Heart left ventricle (tissue), 16 donors: Measurements from ENCODE around the gene ACTA2. TPM values are rescaled to one million over a fixed set of nuclear protein-coding genes. Genes with fewer than 3 reads are reported as not detected.
A peak's percentile ranks its signal among the peaks of the same experiment; 100 is the strongest.

Experiments used
- ATAC-seq, 4 donors: fragments of 200-7000 bp; cut with Tn5 transposase; one replicate each; pipeline ENCODE4 v1.9.1; 2020 to 2022; ENCODE audit warnings: moderate library complexity in 4 of 4, mild to moderate bottlenecking in 3 of 4, moderate number of reproducible peaks in 1 of 4
- DNase-seq, 5 donors: peaks; one replicate each; pipeline ENCODE4 v3.0.0-alpha.2; 2020
- H3K27ac ChIP-seq, 12 donors: fragments of 200-600 bp; sonication (generic) in 4 of 12; one replicate each; pipeline versions ENCODE4 v1.5.0 to v1.8.0; 2016 to 2022; ENCODE audit warnings: mild to moderate bottlenecking in 2 of 12
- H3K27me3 ChIP-seq, 9 donors: fragments of 200-600 bp; sonication (generic) in 2 of 9; one replicate each; pipeline versions ENCODE4 v1.5.1 to v1.8.0; 2016 to 2022; ENCODE audit warnings: mild to moderate bottlenecking in 3 of 9
- H3K36me3 ChIP-seq, 9 donors: fragments of 200-600 bp; sonication (generic) in 2 of 9; one replicate each; pipeline versions ENCODE4 v1.5.0 to v1.8.0; 2018 to 2022; ENCODE audit warnings: mild to moderate bottlenecking in 2 of 9
- H3K4me1 ChIP-seq, 12 donors: fragments of 200-600 bp; sonication (generic) in 4 of 12; one replicate each; pipeline versions ENCODE4 v1.5.0 to v1.8.0; 2016 to 2022; ENCODE audit warnings: mild to moderate bottlenecking in 3 of 12
- H3K4me3 ChIP-seq, 12 donors: fragments of 200-600 bp; sonication (generic) in 4 of 12; one replicate each; pipeline versions ENCODE4 v1.5.0 to v1.8.0; 2017 to 2022; ENCODE audit warnings: mild to moderate bottlenecking in 9 of 12, moderate library complexity in 4 of 12
- H3K9me3 ChIP-seq, 12 donors: fragments of 200-600 bp; sonication (generic) in 4 of 12; one replicate each; pipeline versions ENCODE4 v1.5.0 to v1.8.0; 2016 to 2022; ENCODE audit warnings: mild to moderate bottlenecking in 1 of 12
- CTCF ChIP-seq, 12 donors: fragments of 200-600 bp; sonication (generic) in 4 of 12; IDR thresholded peaks; one replicate each; pipeline versions ENCODE4 v1.5.0 to v1.8.0; 2018 to 2022; ENCODE audit warnings: antibody characterized with exemption in 12 of 12, mild to moderate bottlenecking in 5 of 12
- POLR2A ChIP-seq, 2 donors: fragments of 450-650 bp; IDR thresholded peaks; one replicate each; pipeline ENCODE4 v1.6.1; 2017; ENCODE audit warnings: antibody characterized with exemption in 2 of 2, mild to moderate bottlenecking in 2 of 2, moderate library complexity in 2 of 2
- WGBS, 4 donors: extraction: QIAGEN DNeasy Blood & Tissue Kit in 2 of 4; methylation state at CpG; one replicate each; pipeline versions ENCODE4 v1.1.5 to v1.1.7; 2013 to 2018; 5-methylcytosine and 5-hydroxymethylcytosine counted together
- intact Hi-C, 10 donors: fragments of 100-400 bp; cut with DNase I; formaldehyde crosslinking; loops; one replicate each; pipeline versions ENCODE4 v1.11.1 to v1.14.2; 2022
- polyA plus RNA-seq, 2 donors: library from polyadenylated mRNA; stranded (reverse); fragments of 200-250 nt; gene quantifications; one replicate each; pipeline ENCODE4 v1.2.3, GENCODE V29; 2013
- total RNA-seq, 9 donors: library from RNA; depleted of rRNA in 2 of 9; stranded (reverse); fragments of >200 nt in 2 of 9; fragmentation: NEBNext Ultra II Directional in 3 of 9; extraction: Animal tissue kit (Norgen Biotek cat#: 25700) in 3 of 9; gene quantifications; one replicate each; pipeline versions ENCODE4 v1.1.0 to v1.2.4, GENCODE V29; 2016 to 2023
- donor health status: ischemic (EF 13 %, LVEDD 7.1; RV severe dilation, severe dysfunction).
- donor health status: healthy with polysubstance abuse.
- donor health status: DM: no; HTN: yes; CAD: no.
- donor health status: DM: no; HTN: no; CAD: no.
- donor health status: ischemic (EF 25% LVEDD 6.9; RV normal size, moderate dysfunction).
- donor health status: ischemic (EF 25% LVEDD 5.7; RV mildly dilated, moderate dysfunction).
- donor health status: healthy.
- donor health status: DM: yes; HTN: yes; CAD: no.
- donor health status: ischemic (EF 35%, LVEDD 5.7; RV mildly dilated, moderate dysfunction).
- donor health status: nonischemic (EF 11% LVEDD 7.7; RV severe dilation, severe dysfunction).
- donor health status: DM: yes; HTN: yes; CAD: no.
- donor health status: PGD.
- donor health status: ischemic (EF 29% LVEDD 5.4; RV normal size, mild dysfunction).
- donor health status: nonischemic (EF 23%, LVEDD 6.1; RV moderate dilation, normal function).

ACTA2 gene
- total and polyA plus RNA-seq, 11 donors: 70.9 to 244 (median 110) TPM

GRCh38 chr10:88949912-88950837 is 2.4 kb downstream of the ACTA2 start:
- Histone ChIP-seq H3K36me3 (peaks cover 0 to 31% (median 0%) of the 10 kb centered on the region in 9 donors), H3K9me3 (no peaks in the 10 kb centered on the region), H3K27me3 (no peaks in the 10 kb centered on the region), H3K4me1 (peaks cover 0 to 36% (median 10%) of the 10 kb centered on the region in 12 donors), H3K27ac (peak overlapping the region; percentile 21 to 90 (median 69)), H3K4me3 (peak overlapping the region in 9 of 12 donors; percentile 13 to 60 (median 39))
- no peak for TF ChIP-seq POLR2A (IDR thresholded peaks at IDR 0.05)
- no peak for TF ChIP-seq CTCF (IDR thresholded peaks at IDR 0.05)
- 54 to 72% (median 60%) methylated on average over 3 of the region's 3 CpGs for WGBS, 4 donors
- intact Hi-C loops: no loop called here
- ATAC-seq: no peak
- DNase-seq: no peak

GRCh38 chr10:88949051-88949450 is 3.5 kb downstream of the ACTA2 start:
- DNase-seq (no peak), ATAC-seq (no peak)
- intact Hi-C loops: no loop called here
- WGBS, 4 donors: 77 to 90% (median 79%) methylated on average over 2 of the region's 2 CpGs
- peaks cover 0 to 42% (median 2%) of the 10 kb centered on the region in 9 donors for H3K36me3 ChIP-seq
- TF ChIP-seq CTCF (IDR thresholded peaks at IDR 0.05): no peak
- no peak for TF ChIP-seq POLR2A (IDR thresholded peaks at IDR 0.05)
- H3K4me3 ChIP-seq: peak overlapping the region in 8 of 12 donors; percentile 4 to 60 (median 42)
- H3K27ac ChIP-seq: peak overlapping the region in 3 of 12 donors; percentile 6 to 88 (median 13)
- H3K27me3 ChIP-seq: no peaks in the 10 kb centered on the region
- H3K4me1 ChIP-seq: peaks cover 0 to 47% (median 10%) of the 10 kb centered on the region in 12 donors
- H3K9me3 ChIP-seq: no peaks in the 10 kb centered on the region

- 80 to 90% (median 86%) methylated on average over 5 to 6 of the region's 6 CpGs for whole genome bisulfite sequencing, 4 donors
- DNase-seq: no peak
- H3K4me1 ChIP-seq: peaks cover 0 to 38% (median 10%) of the 10 kb centered on the region in 12 donors
- intact Hi-C loops: no loop called here
- peak overlapping the region in 4 of 12 donors; percentile 11 to 60 (median 33) for H3K4me3 ChIP-seq
- H3K9me3 ChIP-seq: no peaks in the 10 kb centered on the region
- no peaks in the 10 kb centered on the region for H3K27me3 ChIP-seq
- TF ChIP-seq CTCF (IDR thresholded peaks at IDR 0.05) (no peak), POLR2A (IDR thresholded peaks at IDR 0.05) (no peak)
- H3K27ac ChIP-seq: peak overlapping the region in 1 of 12 donors; percentile 88
- ATAC-seq: no peak
- H3K36me3 ChIP-seq: peaks cover 0 to 60% (median 13%) of the 10 kb centered on the region in 9 donors
Measured at GRCh38 chr10:88946965-88947590, 5.5 kb downstream of the ACTA2 start.

GRCh38 chr10:88946200-88946599 is 6.4 kb downstream of the ACTA2 start:
- TF ChIP-seq CTCF (IDR thresholded peaks at IDR 0.05) (no peak), POLR2A (IDR thresholded peaks at IDR 0.05) (no peak)
- DNase-seq: no peak
- intact Hi-C loops: no loop called here
- Histone ChIP-seq H3K4me3 (no peak overlapping the region), H3K36me3 (peaks cover 0 to 69% (median 14%) of the 10 kb centered on the region in 9 donors), H3K9me3 (no peaks in the 10 kb centered on the region), H3K27me3 (no peaks in the 10 kb centered on the region), H3K27ac (peak overlapping the region in 1 of 12 donors; percentile 78), H3K4me1 (peaks cover 0 to 32% (median 9%) of the 10 kb centered on the region in 12 donors)
- 75 to 97% (median 89%) methylated on average over 1 of the region's 1 CpG for WGBS, 4 donors
- ATAC-seq: no peak
